Endothelial cell of umbilical vein (primary cell): ENCODE results near the gene BRF1. TPM values are rescaled to one million over a fixed set of nuclear protein-coding genes. Genes with fewer than 3 reads are reported as not detected.

Source experiments
- BruUV-seq: library from RNA; stranded (reverse); fragments of 400-500 nt; replicated peaks from 2 replicates; lab custom pipeline; 2021; lab: Mats Ljungman, UMichigan
- CTCF ChIA-PET: fragments of 300-600, 350-600 bp; sonication (Branson Sonifier 250); formaldehyde crosslinking; loops from one replicate; lab custom pipeline; 2021; ENCODE audit warnings: antibody characterized with exemption, inconsistent platforms; lab: Charles Lee
- POLR2A ChIA-PET: fragments of 300-600, 350-600 bp; sonication (Branson Sonifier 250); formaldehyde crosslinking; loops from one replicate; lab custom pipeline; 2021; ENCODE audit warnings: antibody characterized with exemption, inconsistent platforms; lab: Charles Lee
- DNase-seq: peaks from one replicate; pipeline ENCODE4 v3.0.0-alpha.2; 2011; ENCODE audit warnings: low read depth, low spot score
- FAIRE-seq: peaks from 2 replicates; lab custom pipeline; 2011; peaks lifted over from hg19 to GRCh38; lab: Jason Lieb, UNC
- H2AFZ ChIP-seq: 2 replicates; pipeline ENCODE4 v1.6.0; 2012; ENCODE audit warnings: low read depth, low read length, control low read depth, inconsistent platforms
- H3K27ac ChIP-seq: 2 replicates; pipeline ENCODE4 v1.5.1; 2011; ENCODE audit warnings: low read depth, mild to moderate bottlenecking, control low read depth, low read length, moderate library complexity; ENCODE audit not compliant: insufficient read depth
- H3K27me3 ChIP-seq, 2 experiments: 2 replicates each; pipeline versions ENCODE4 v1.6.0 to v1.6.1; 2011; ENCODE audit warnings: low read length in 2 of 2, mixed read lengths in 1 of 2; ENCODE audit not compliant: control insufficient read depth in 2 of 2, insufficient read depth in 2 of 2
- H3K36me3 ChIP-seq, 2 experiments: 2 replicates in 1 of 2; 3 replicates in 1 of 2; pipeline ENCODE4 v1.5.1; 2011; ENCODE audit warnings: low read length in 2 of 2, mild to moderate bottlenecking in 1 of 2, moderate library complexity in 1 of 2; ENCODE audit not compliant: control insufficient read depth in 2 of 2, insufficient read depth in 2 of 2; ENCODE audit errors: extremely low read depth in 1 of 2
- H3K4me1 ChIP-seq: 3 replicates; pipeline ENCODE4 v1.5.1; 2011; ENCODE audit warnings: mild to moderate bottlenecking, low read length; ENCODE audit not compliant: control insufficient read depth, insufficient read depth; ENCODE audit errors: extremely low read depth
- H3K4me2 ChIP-seq: 2 replicates; pipeline ENCODE4 v1.6.1; 2011; ENCODE audit warnings: low read length, control low read depth, mixed read lengths; ENCODE audit not compliant: insufficient read depth
- H3K4me3 ChIP-seq, 3 experiments: fragments of 200-600 bp in 1 of 3; sonication (generic), shearing (Covaris generic) in 1 of 3; replicated peaks in 1 of 3; 2 replicates each; pipeline ENCODE4 v1.5.1; 2011 to 2016; ENCODE audit warnings: control low read depth in 3 of 3, low read length in 3 of 3, mild to moderate bottlenecking in 2 of 3, inconsistent platforms in 1 of 3, low read depth in 1 of 3, moderate library complexity in 1 of 3; ENCODE audit not compliant: insufficient read depth in 1 of 3
- H3K79me2 ChIP-seq: 2 replicates; pipeline ENCODE4 v1.6.0; 2012; ENCODE audit warnings: low read length, inconsistent platforms; ENCODE audit not compliant: control insufficient read depth, insufficient read depth
- H3K9ac ChIP-seq: replicated peaks from 2 replicates; pipeline ENCODE3; 2011; ENCODE audit warnings: low read length, control low read depth; ENCODE audit not compliant: insufficient read depth; ENCODE audit errors: extremely low read depth
- H3K9me1 ChIP-seq: replicated peaks from 3 replicates; pipeline ENCODE4 v1.6.0; 2011; ENCODE audit warnings: mild to moderate bottlenecking, low read length; ENCODE audit not compliant: control insufficient read depth, insufficient read depth; ENCODE audit errors: extremely low read depth
- H3K9me3 ChIP-seq: replicated peaks from 2 replicates; pipeline ENCODE4 v1.5.1; 2012; ENCODE audit warnings: low read length, inconsistent platforms; ENCODE audit not compliant: control insufficient read depth, insufficient read depth
- H4K20me1 ChIP-seq: replicated peaks from 2 replicates; pipeline ENCODE3; 2011; ENCODE audit warnings: mild to moderate bottlenecking, low read length; ENCODE audit not compliant: control insufficient read depth, insufficient read depth; ENCODE audit errors: extremely low read depth
- CTCF ChIP-seq, 2 donors: IDR thresholded peaks; 1 replicate in 1 of 2; 2 replicates in 1 of 2; pipeline ENCODE4 v1.5.1; 2011; ENCODE audit warnings: low read length in 2 of 2, mild to moderate bottlenecking in 2 of 2, moderate library complexity in 2 of 2, control low read depth in 1 of 2, inconsistent platforms in 1 of 2, low read depth in 1 of 2; ENCODE audit not compliant: insufficient read depth in 1 of 2; ENCODE audit errors: extremely low read depth in 1 of 2
- EZH2 ChIP-seq: IDR thresholded peaks from 2 replicates; pipeline ENCODE4 v1.6.1; 2012; ENCODE audit warnings: borderline replicate concordance, low read depth, mild to moderate bottlenecking, moderate library complexity, low read length, inconsistent platforms; ENCODE audit not compliant: severe bottlenecking
- FOS ChIP-seq: IDR thresholded peaks from 2 replicates; pipeline ENCODE4 v1.6.1; 2011; ENCODE audit warnings: mild to moderate bottlenecking, low read length, moderate library complexity, borderline replicate concordance; ENCODE audit not compliant: insufficient read depth
- GATA2 ChIP-seq: IDR thresholded peaks from 2 replicates; pipeline ENCODE4 v1.7.0; 2011; ENCODE audit warnings: low read depth, mild to moderate bottlenecking, moderate library complexity, mixed read lengths, low read length; ENCODE audit not compliant: insufficient read length, insufficient read depth
- JUN ChIP-seq: IDR thresholded peaks from 2 replicates; pipeline ENCODE4 v1.6.1; 2011; ENCODE audit warnings: borderline replicate concordance, low read depth; ENCODE audit not compliant: insufficient read length, insufficient read depth
- MYC ChIP-seq: IDR thresholded peaks from one replicate; pipeline ENCODE4 v1.6.1; 2011; ENCODE audit warnings: mild to moderate bottlenecking, low read depth, low read length
- POLR2A ChIP-seq: IDR thresholded peaks from 2 replicates; pipeline ENCODE4 v1.6.1; 2012; ENCODE audit warnings: low read depth, mild to moderate bottlenecking, control low read depth, low read length
- POLR2AphosphoS5 ChIP-seq: IDR thresholded peaks from 2 replicates; pipeline ENCODE4 v1.6.1; 2012; ENCODE audit warnings: low read depth, mild to moderate bottlenecking, control low read depth, low read length, moderate library complexity; ENCODE audit not compliant: insufficient read depth
- dilution Hi-C: fragments of 300-500 bp; cut with MboI; formaldehyde crosslinking; loops from one replicate; pipeline ENCODE4 v1.15.0; 2019; ENCODE audit warnings: low sequenced_read_pairs; ENCODE audit not compliant: extremely low pct_ligation_motif_present
- intact Hi-C: fragments of 100-400 bp; cut with micrococcal nuclease; formaldehyde crosslinking; loops from one replicate; pipeline ENCODE4 v1.10.0; 2022
- polyA plus RNA-seq, 4 experiments: library from polyadenylated mRNA; depleted of rRNA in 3 of 4; stranded (reverse) in 3 of 4; unstranded in 1 of 4; fragments of >200 nt; gene quantifications; 2 replicates each; pipeline versions ENCODE4 v1.2.1 to v1.2.3, GENCODE V29; 2011 to 2012; ENCODE audit warnings: missing spikeins in 1 of 4
- total RNA-seq: library from RNA; stranded (reverse); gene quantifications from 2 replicates; pipeline ENCODE4 v1.2.3, GENCODE V29; 2021
- TF ChIP-seq, protein P1 (sequence below): IDR thresholded peaks from 2 replicates; pipeline ENCODE4 v1.6.1; 2011; ENCODE audit not compliant: insufficient read depth, insufficient read length

Gene BRF1
- total and polyA plus RNA-seq, 2 donors (not counting 3 experiments of a cell fraction or from before 2014, with no cell fraction given) = 19.0 to 47.2 TPM

DNA sequence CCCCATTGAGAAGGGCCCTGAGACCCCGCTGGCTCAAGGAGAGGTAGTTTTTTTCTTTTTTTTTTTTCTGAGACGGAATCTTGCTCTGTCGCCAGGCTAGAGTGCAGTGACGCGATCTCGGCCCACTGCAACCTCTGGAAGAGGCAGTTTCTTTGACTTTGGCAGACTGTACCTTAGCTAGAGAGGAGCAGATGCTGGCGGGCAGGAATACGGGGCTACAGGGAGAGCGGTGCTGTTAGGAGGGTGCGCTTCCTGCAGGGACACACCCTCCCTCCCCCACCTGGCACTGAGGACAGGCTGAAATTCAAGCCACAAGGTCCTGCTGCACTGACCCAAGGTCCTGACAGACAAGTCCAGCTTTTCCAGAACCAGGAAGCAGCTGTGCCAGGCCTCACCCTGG lies 87.4 kb downstream of the BRF1 start:
- FAIRE-seq (no peak), DNase-seq (no peak)
- no peaks in the 10 kb centered on the region for H3K79me2 ChIP-seq
- H3K4me1 ChIP-seq = no peaks in the 10 kb centered on the region
- BruUV-seq = no TSS peak
- intact Hi-C loops = no loop called here
- H3K9me1 ChIP-seq = no peaks in the 10 kb centered on the region
- no peak for TF ChIP-seq CTCF (IDR thresholded peaks at IDR 0.05; ENCODE audit: extremely low read depth in 1 of 2, insufficient read depth in 1 of 2, low read depth in 1 of 2, low read length in 2 of 2)
- TF ChIP-seq POLR2AphosphoS5 = no peak
- no peak for TF ChIP-seq JUN
- no peak for TF ChIP-seq EZH2
- TF ChIP-seq, protein P1, sequence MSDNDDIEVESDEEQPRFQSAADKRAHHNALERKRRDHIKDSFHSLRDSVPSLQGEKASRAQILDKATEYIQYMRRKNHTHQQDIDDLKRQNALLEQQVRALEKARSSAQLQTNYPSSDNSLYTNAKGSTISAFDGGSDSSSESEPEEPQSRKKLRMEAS = no peak
- TF ChIP-seq FOS = no peak
- TF ChIP-seq POLR2A = no peak
- TF ChIP-seq MYC = no peak
- TF ChIP-seq GATA2 = no peak
- H4K20me1 ChIP-seq = no peaks in the 10 kb centered on the region
- H3K27ac ChIP-seq = no peak overlapping the region
- no peaks in the 10 kb centered on the region for H3K27me3 ChIP-seq
- ChIA-PET CTCF (no interaction called here), POLR2A (no interaction called here)
- H3K9me3 ChIP-seq = no peaks in the 10 kb centered on the region
- no peak overlapping the region for H3K9ac ChIP-seq
- H3K4me2 ChIP-seq = no peak overlapping the region
- no peak overlapping the region for H2AFZ ChIP-seq
- H3K36me3 ChIP-seq = peaks cover 0 to 23% of the 10 kb centered on the region in 2 experiments
- no peak overlapping the region for H3K4me3 ChIP-seq
- dilution Hi-C loops = no loop called here
